WTC11 (cell line): ENCODE data around the gene PHLDB2. TPM values are rescaled to one million over a fixed set of nuclear protein-coding genes. Genes with fewer than 3 reads are reported as not detected.

Source experiments
- ATAC-seq: fragments of 200-7000 bp; cut with Tn5 transposase; 2 replicates; pipeline ENCODE4 v1.10.0; 2021; ENCODE audit warnings: mild to moderate bottlenecking, moderate library complexity
- CTCF ChIA-PET: fragments of 300-600 bp; sonication (Branson Sonifier 250); formaldehyde crosslinking; loops from one replicate; lab custom pipeline; 2021; ENCODE audit warnings: antibody characterized with exemption; lab: Charles Lee
- POLR2A ChIA-PET: fragments of 350-600 bp; sonication (Branson Sonifier 250); formaldehyde crosslinking; loops from one replicate; lab custom pipeline; 2021; ENCODE audit warnings: antibody characterized with exemption; lab: Charles Lee
- DNase-seq: peaks from one replicate; pipeline ENCODE4 v3.0.0; 2021; ENCODE audit warnings: low spot score
- H3K27ac Mint-ChIP-seq: 2 replicates; pipeline ENCODE4 v1.8.0; 2021; ENCODE audit warnings: mixed read lengths
- H3K27me3 Mint-ChIP-seq: 2 replicates; pipeline ENCODE4 v1.8.0; 2021; ENCODE audit warnings: low read depth, mild to moderate bottlenecking, moderate library complexity, mixed read lengths
- H3K36me3 Mint-ChIP-seq: 2 replicates; pipeline ENCODE4 v1.8.0; 2021; ENCODE audit warnings: mixed read lengths
- H3K4me1 Mint-ChIP-seq: 2 replicates; pipeline ENCODE4 v1.8.0; 2022; ENCODE audit warnings: mixed read lengths
- H3K4me3 Mint-ChIP-seq: 2 replicates; pipeline ENCODE4 v1.8.0; 2021; ENCODE audit warnings: mild to moderate bottlenecking, moderate library complexity, mixed read lengths
- H3K9me3 Mint-ChIP-seq: 2 replicates; pipeline ENCODE4 v1.8.0; 2021; ENCODE audit warnings: mixed read lengths
- CTCF ChIP-seq: fragments of 200-600 bp; IDR thresholded peaks from 2 replicates; pipeline ENCODE4 v1.8.0; 2022; ENCODE audit warnings: antibody characterized with exemption
- E2F4 ChIP-seq: sonication (generic); formaldehyde crosslinking; IDR thresholded peaks from 2 replicates; pipeline ENCODE4 v1.8.1; 2022; ENCODE audit warnings: low read depth, mild to moderate bottlenecking, moderate library complexity, missing genetic modification reagents, borderline replicate concordance
- ETV6 ChIP-seq: sonication (generic); formaldehyde crosslinking; IDR thresholded peaks from 2 replicates; pipeline ENCODE4 v1.8.1; 2022; ENCODE audit warnings: mild to moderate bottlenecking, missing genetic modification reagents
- HMGXB4 ChIP-seq: sonication (generic); formaldehyde crosslinking; IDR thresholded peaks from 2 replicates; pipeline ENCODE4 v1.8.1; 2023; ENCODE audit warnings: mild to moderate bottlenecking, moderate library complexity, missing genetic modification reagents
- IRF2 ChIP-seq: sonication (generic); formaldehyde crosslinking; IDR thresholded peaks from 2 replicates; pipeline ENCODE4 v1.8.0; 2022; ENCODE audit warnings: low read depth, missing genetic modification reagents, borderline replicate concordance
- JAZF1 ChIP-seq: fragments of 250-450 bp; sonication (Bioruptor Pico); IDR thresholded peaks from 2 replicates; pipeline ENCODE4 v1.9.0; 2021; ENCODE audit warnings: moderate library complexity, mild to moderate bottlenecking, inconsistent platforms
- KAT7 ChIP-seq: sonication (generic); formaldehyde crosslinking; IDR thresholded peaks from 2 replicates; pipeline ENCODE4 v1.8.1; 2023; ENCODE audit warnings: missing genetic modification reagents, mild to moderate bottlenecking, borderline replicate concordance
- NFYB ChIP-seq: sonication (generic); formaldehyde crosslinking; conservative IDR thresholded peaks from 2 replicates; pipeline ENCODE4 v1.8.0; 2022; ENCODE audit warnings: low read depth, missing genetic modification reagents
- PRDM15 ChIP-seq: sonication (generic); formaldehyde crosslinking; IDR thresholded peaks from 2 replicates; pipeline ENCODE4 v1.8.0; 2022; ENCODE audit warnings: missing genetic modification reagents
- PREB ChIP-seq: sonication (generic); formaldehyde crosslinking; IDR thresholded peaks from 2 replicates; pipeline ENCODE4 v1.8.1; 2022; ENCODE audit warnings: mild to moderate bottlenecking, missing genetic modification reagents, moderate library complexity, borderline replicate concordance
- PRRX2 ChIP-seq: fragments of 250-450 bp; sonication (Bioruptor Pico); IDR thresholded peaks from 2 replicates; pipeline ENCODE4 v1.8.0; 2021; ENCODE audit warnings: mild to moderate bottlenecking
- RORB ChIP-seq: fragments of 250-450 bp; sonication (Bioruptor Pico); IDR thresholded peaks from 2 replicates; pipeline ENCODE4 v1.9.0; 2021; ENCODE audit warnings: mild to moderate bottlenecking
- TEAD4 ChIP-seq: sonication (generic); formaldehyde crosslinking; IDR thresholded peaks from 2 replicates; pipeline ENCODE4 v1.8.0; 2022; ENCODE audit warnings: mild to moderate bottlenecking, missing genetic modification reagents
- USF2 ChIP-seq: sonication (generic); formaldehyde crosslinking; IDR thresholded peaks from 2 replicates; pipeline ENCODE4 v1.8.1; 2023; ENCODE audit warnings: mild to moderate bottlenecking, missing genetic modification reagents, moderate library complexity
- ZNF121 ChIP-seq: sonication (generic); formaldehyde crosslinking; IDR thresholded peaks from 2 replicates; pipeline ENCODE4 v1.8.0; 2023; ENCODE audit warnings: missing genetic modification reagents
- ZNF281 ChIP-seq: sonication (generic); formaldehyde crosslinking; IDR thresholded peaks from 2 replicates; pipeline ENCODE4 v1.8.0; 2023; ENCODE audit warnings: mild to moderate bottlenecking, missing genetic modification reagents
- total RNA-seq: library from RNA; stranded (reverse); gene quantifications from 3 replicates; pipeline ENCODE4 v1.2.3, GENCODE V29; 2021

Gene PHLDB2
- total RNA-seq, 1 experiment from 2014 or later: 40.3 TPM

GRCh38 chr3:111853068-111853467 lies 6.0 kb upstream of the PHLDB2 start:
- ATAC-seq: no peak
- no peaks in the 10 kb centered on the region for H3K36me3 Mint-ChIP-seq
- H3K27me3 Mint-ChIP-seq: peaks cover 16% of the 10 kb centered on the region
- H3K27ac Mint-ChIP-seq: no peak overlapping the region
- TF ChIP-seq TEAD4 (CRISPR knock-in tag) (no peak), KAT7 (CRISPR knock-in tag) (no peak)
- peaks cover 35% of the 10 kb centered on the region for H3K4me1 Mint-ChIP-seq
- no peaks in the 10 kb centered on the region for H3K9me3 Mint-ChIP-seq
- POLR2A ChIA-PET: no interaction called here
- no peak overlapping the region for H3K4me3 Mint-ChIP-seq
- CTCF ChIA-PET: no interaction called here
- DNase-seq: no peak

GRCh38 chr3:111854990-111855389 lies 4.1 kb upstream of the PHLDB2 start:
- Mint-ChIP-seq H3K9me3 (no peaks in the 10 kb centered on the region), H3K36me3 (no peaks in the 10 kb centered on the region), H3K4me3 (no peak overlapping the region), H3K4me1 (peaks cover 40% of the 10 kb centered on the region), H3K27me3 (peaks cover 20% of the 10 kb centered on the region), H3K27ac (no peak overlapping the region)
- DNase-seq: no peak
- ChIA-PET POLR2A (no interaction called here), CTCF (no interaction called here)
- TF ChIP-seq ZNF281 (CRISPR knock-in tag): no peak
- TF ChIP-seq IRF2 (CRISPR knock-in tag): no peak
- TF ChIP-seq CTCF: no peak
- no peak for ATAC-seq

- peaks cover 45% of the 10 kb centered on the region for H3K4me1 Mint-ChIP-seq
- CTCF ChIA-PET: no interaction called here
- H3K27ac Mint-ChIP-seq: no peak overlapping the region
Observed at GRCh38 chr3:111856501-111856900, 2.6 kb upstream of the PHLDB2 start.

More at GRCh38 chr3:111856501-111856900, 2.6 kb upstream of the PHLDB2 start:
- DNase-seq (no peak), ATAC-seq (no peak)
- Mint-ChIP-seq H3K27me3 (peaks cover 20% of the 10 kb centered on the region), H3K36me3 (no peaks in the 10 kb centered on the region)
- POLR2A ChIA-PET: no interaction called here
- TF ChIP-seq KAT7 (CRISPR knock-in tag): no peak
- no peak for TF ChIP-seq ZNF121 (CRISPR knock-in tag)
- TF ChIP-seq USF2 (CRISPR knock-in tag): no peak
- TF ChIP-seq TEAD4 (CRISPR knock-in tag): no peak
- no peak for TF ChIP-seq ETV6 (CRISPR knock-in tag)
- TF ChIP-seq PRRX2: no peak
- no peak for TF ChIP-seq PRDM15 (CRISPR knock-in tag)
- no peak for TF ChIP-seq IRF2 (CRISPR knock-in tag)
- TF ChIP-seq RORB (CRISPR knock-in tag): no peak
- TF ChIP-seq NFYB (CRISPR knock-in tag): no peak
- TF ChIP-seq E2F4 (CRISPR knock-in tag): no peak
- no peak for TF ChIP-seq HMGXB4 (CRISPR knock-in tag)
- TF ChIP-seq PREB (CRISPR knock-in tag): no peak
- no peak for TF ChIP-seq JAZF1 (CRISPR knock-in tag)
- TF ChIP-seq, all 79 proteins: peak for 0
- H3K4me3 Mint-ChIP-seq: no peak overlapping the region
- no peaks in the 10 kb centered on the region for H3K9me3 Mint-ChIP-seq
